ENCODE results near the gene NAALADL2. TPM values are rescaled to one million over a fixed set of nuclear protein-coding genes. Genes with fewer than 3 reads are reported as not detected.

The NAALADL2 gene
- total and polyA plus RNA-seq, 9 of the 15 experiments (the other 6 are each of a cell fraction or from before 2014, with no cell fraction given) = 0.29 to 1.1 (median 0.79) TPM; not detected in 1

DNA sequence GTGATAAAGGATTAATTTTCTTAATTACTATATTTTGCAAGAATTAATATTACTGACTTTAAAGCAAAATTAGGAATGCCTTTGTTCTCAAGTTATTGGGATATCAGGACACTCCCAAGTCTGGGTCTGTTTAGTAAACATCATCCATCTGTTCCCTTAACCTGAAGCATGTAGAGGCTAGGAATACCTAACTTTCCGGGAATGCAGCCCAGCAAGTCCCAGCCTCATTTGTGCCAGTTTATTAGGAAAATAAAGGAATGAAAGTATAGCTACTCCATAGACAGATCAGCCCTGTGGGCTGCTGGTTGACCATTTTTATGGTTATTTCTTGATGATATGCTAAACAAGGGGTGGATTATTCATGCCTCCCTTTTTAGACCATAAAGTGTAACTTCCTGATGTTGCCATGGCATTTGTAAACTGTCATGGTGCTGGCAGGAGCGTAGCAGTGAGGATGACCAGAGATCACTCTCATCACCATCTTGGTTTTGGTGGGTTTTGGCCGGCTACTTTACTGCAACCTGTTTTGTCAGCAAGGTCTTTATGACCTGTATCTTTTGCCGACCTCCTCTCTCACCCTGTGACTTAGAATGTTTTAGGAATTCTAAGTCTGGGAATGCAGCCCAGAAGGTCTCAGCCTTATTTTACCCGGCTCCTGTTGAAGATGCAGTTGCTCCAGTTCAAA is 540.2 kb downstream of the NAALADL2 start:
- TF ChIP-seq STAT5B (CRISPR knock-in tag; IDR thresholded peaks at IDR 0.05) (no peak), TEAD2 (tag; IDR thresholded peaks at IDR 0.05) (no peak), SIX5 (IDR thresholded peaks at IDR 0.05; ENCODE audit: borderline replicate concordance in 1 of 2, insufficient read depth in 1 of 2, low read depth in 1 of 2, low read length in 2 of 2) (no peak), EP400 (IDR thresholded peaks at IDR 0.05) (no peak), TBL1XR1 (IDR thresholded peaks at IDR 0.05; ENCODE audit: low read length in 2 of 2) (no peak), ZNF280A (IDR thresholded peaks at IDR 0.05; ENCODE audit: low read depth, partially characterized antibody) (no peak), ZNF644 (tag; IDR thresholded peaks at IDR 0.05; ENCODE audit: low read depth) (no peak), SP2 (IDR thresholded peaks at IDR 0.05; ENCODE audit: extremely low read depth, low read depth, low read length, poor library complexity, severe bottlenecking) (no peak), ZNF79 (CRISPR knock-in tag; IDR thresholded peaks at IDR 0.05; ENCODE audit: low read depth) (no peak)
- TF ChIP-seq, protein P1, sequence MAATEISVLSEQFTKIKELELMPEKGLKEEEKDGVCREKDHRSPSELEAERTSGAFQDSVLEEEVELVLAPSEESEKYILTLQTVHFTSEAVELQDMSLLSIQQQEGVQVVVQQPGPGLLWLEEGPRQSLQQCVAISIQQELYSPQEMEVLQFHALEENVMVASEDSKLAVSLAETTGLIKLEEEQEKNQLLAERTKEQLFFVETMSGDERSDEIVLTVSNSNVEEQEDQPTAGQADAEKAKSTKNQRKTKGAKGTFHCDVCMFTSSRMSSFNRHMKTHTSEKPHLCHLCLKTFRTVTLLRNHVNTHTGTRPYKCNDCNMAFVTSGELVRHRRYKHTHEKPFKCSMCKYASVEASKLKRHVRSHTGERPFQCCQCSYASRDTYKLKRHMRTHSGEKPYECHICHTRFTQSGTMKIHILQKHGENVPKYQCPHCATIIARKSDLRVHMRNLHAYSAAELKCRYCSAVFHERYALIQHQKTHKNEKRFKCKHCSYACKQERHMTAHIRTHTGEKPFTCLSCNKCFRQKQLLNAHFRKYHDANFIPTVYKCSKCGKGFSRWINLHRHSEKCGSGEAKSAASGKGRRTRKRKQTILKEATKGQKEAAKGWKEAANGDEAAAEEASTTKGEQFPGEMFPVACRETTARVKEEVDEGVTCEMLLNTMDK (IDR thresholded peaks at IDR 0.05; ENCODE audit: borderline replicate concordance, insufficient read depth, low read depth, low read length, poor library complexity, severe bottlenecking) = no peak
- Histone ChIP-seq H4K20me1 (replicated peaks; ENCODE audit: control insufficient read depth, insufficient read depth, low read length) (no peaks in the 10 kb centered on the region), H3K9me3 (replicated peaks; ENCODE audit: control insufficient read depth, insufficient read depth, low read depth, low read length) (no peaks in the 10 kb centered on the region), H3K4me1 (replicated peaks in 1 of 2; ENCODE audit: control insufficient read depth in 2 of 2, insufficient read depth in 2 of 2, low read length in 2 of 2) (no peaks in the 10 kb centered on the region), H3K27me3 (ENCODE audit: control insufficient read depth in 2 of 2, insufficient read depth in 2 of 2, low read length in 2 of 2) (no peaks in the 10 kb centered on the region), H3K4me2 (ENCODE audit: insufficient read depth, low read length) (no peak overlapping the region), H3K4me3 (no peak overlapping the region), H3K9ac (ENCODE audit: insufficient read depth in 1 of 2, low read depth in 2 of 2, low read length in 2 of 2) (no peak overlapping the region), H3K9me1 (ENCODE audit: control insufficient read depth, insufficient read depth, low read length) (no peaks in the 10 kb centered on the region), H2AFZ (ENCODE audit: low read depth, low read length) (no peak overlapping the region), H3K27ac (ENCODE audit: extremely low read depth, low read depth, low read length) (no peak overlapping the region), H3K79me2 (ENCODE audit: control insufficient read depth, insufficient read depth, low read length) (no peaks in the 10 kb centered on the region), H3K36me3 (ENCODE audit: control insufficient read depth, insufficient read depth, low read length) (no peaks in the 10 kb centered on the region)
- FAIRE-seq (no peak), DNase-seq (ENCODE audit: extremely low read depth in 1 of 4, low spot score in 3 of 4) (no peak), ATAC-seq (no peak)
- CTCF ChIA-PET (ENCODE audit: low intra/inter-chr PET ratio) = no interaction called here
- intact Hi-C loops (cut with micrococcal nuclease) = no loop called here
- POLR2A ChIA-PET = no interaction called here
- WGBS (ENCODE audit: insufficient coverage, low coverage, missing lambda C conversion rate) = 5% methylated on average over 5 of the region's 5 CpGs
- in situ Hi-C loops (cut with MboI) = no loop called here
- no TSS peak for BruUV-seq (replicated peaks)
